GM18873 (cell line): ENCODE data around the gene ROBO1.
"Not testable (repeated sequence)": the region's sequence is repeated elsewhere in the genome, so short reads cannot be mapped to it uniquely, and the experiment has no call there.

Experiments used
- ATAC-seq: cut with Tn5 transposase; IDR thresholded peaks from one replicate; pipeline ENCODE4 v1.9.1; 2021; ENCODE audit warnings: mild to moderate bottlenecking, moderate library complexity, moderate number of reproducible peaks; ENCODE audit not compliant: unreplicated experiment, low FRiP score

Gene ROBO1

DNA sequence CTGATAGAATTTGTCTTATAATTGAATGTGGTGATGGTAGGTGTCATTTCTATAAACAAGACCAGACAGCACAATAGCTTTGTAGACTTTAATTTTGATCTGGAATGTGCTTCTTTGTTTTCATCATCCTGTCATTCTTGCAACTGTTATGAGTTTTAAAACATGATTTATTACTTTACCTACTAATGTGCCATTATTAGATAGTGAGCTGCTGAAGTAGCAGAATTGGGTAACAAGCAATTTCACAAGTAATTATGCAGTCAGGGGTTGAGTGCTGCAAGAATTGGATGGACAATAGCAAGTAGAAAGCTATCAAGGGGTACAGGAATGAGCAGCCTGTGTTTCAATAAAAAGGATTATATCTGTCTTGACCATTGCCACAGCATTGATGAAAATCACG, 975.6 kb downstream of the ROBO1 start:
- ATAC-seq, result no peak

DNA sequence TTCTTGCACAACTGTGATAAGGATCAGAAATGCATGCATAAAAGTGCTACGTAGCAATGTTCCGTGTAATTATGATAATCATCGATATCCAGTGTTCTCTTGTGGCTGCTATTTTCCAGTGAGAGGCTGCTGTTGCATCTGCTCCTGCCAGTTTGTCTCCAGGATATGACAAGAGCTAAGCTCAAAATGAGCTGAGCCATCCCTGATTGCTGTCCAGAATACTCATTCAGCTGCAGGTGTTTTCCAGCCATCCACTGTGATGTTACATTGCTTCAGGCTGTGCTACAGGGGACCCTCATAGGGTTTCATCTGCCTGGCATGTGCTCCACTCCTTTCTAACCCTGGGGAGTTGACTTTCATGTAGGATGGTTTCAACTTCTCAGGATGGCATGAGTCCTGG, 976.0 kb downstream of the ROBO1 start:
- ATAC-seq, result no peak

- ATAC-seq, result no peak
Observed at GRCh38 chr3:78788839-78789238, 979.0 kb downstream of the ROBO1 start.

DNA sequence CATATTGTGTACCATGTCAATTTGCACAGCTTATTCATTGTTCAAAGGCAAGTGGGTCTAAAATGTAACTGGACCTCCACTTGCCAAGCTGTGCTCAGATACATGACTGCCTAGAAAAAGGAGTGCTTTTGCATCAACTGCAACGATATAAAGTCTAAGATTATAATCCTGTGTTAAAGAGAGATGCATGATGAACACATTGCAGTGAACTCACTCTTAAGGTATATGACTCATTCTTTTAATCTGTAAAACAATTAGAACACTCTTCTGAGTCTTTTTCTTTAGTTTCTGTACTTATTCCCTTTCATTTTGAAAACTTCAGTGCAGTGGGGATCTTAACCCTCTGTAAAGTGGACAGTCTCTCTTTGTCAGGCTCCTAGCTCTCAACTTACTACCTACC, 982.8 kb downstream of the ROBO1 start:
- no peak for ATAC-seq

GRCh38 chr3:78781351-78781750, 986.4 kb downstream of the ROBO1 start:
- ATAC-seq, result no peak

- no peak for ATAC-seq
Observed at GRCh38 chr3:78765671-78766485, 1001.9 kb downstream of the ROBO1 start.

GRCh38 chr3:78764634-78765033, 1003.2 kb downstream of the ROBO1 start:
- no peak for ATAC-seq

- ATAC-seq, result no peak
Observed at GRCh38 chr3:78762121-78762520, 1005.7 kb downstream of the ROBO1 start.

DNA sequence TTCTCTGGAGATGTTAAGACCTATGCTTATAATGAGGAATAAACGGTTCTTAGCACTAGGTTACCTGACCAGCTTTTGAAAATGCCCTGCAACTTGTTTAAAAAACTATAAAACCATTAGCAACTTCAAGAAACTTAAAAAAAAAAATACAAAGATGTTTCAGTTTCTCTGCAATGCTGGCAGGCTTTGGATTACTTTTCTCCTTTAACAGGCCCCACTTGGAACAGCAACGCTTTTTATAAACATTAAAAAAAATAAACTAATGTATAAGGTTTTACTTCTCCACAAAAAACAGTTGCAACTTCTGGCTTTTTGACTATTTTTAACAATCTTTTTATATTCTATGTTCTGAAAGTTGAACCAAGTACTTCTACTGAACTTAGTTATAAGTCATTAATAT, 1006.7 kb downstream of the ROBO1 start:
- no peak for ATAC-seq

DNA sequence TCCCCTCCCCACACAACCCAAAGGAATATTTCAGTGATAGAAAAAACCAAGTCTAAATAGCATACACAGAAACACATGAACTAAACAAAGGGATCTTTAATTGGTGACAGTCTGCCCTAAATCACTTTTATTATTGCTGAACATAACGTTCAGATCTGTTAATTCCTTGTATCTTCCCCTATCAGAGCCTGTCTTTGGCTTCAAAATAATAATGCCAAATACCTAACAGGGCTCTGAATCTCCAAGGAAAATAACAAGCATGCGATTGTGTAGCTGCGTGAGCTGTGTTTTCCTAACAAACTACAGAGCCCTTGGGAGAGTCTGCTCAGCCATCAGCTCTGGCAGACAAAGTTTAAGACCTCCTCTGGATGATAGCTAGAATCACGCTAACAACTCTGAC, 1010.1 kb downstream of the ROBO1 start:
- ATAC-seq, result no peak

DNA sequence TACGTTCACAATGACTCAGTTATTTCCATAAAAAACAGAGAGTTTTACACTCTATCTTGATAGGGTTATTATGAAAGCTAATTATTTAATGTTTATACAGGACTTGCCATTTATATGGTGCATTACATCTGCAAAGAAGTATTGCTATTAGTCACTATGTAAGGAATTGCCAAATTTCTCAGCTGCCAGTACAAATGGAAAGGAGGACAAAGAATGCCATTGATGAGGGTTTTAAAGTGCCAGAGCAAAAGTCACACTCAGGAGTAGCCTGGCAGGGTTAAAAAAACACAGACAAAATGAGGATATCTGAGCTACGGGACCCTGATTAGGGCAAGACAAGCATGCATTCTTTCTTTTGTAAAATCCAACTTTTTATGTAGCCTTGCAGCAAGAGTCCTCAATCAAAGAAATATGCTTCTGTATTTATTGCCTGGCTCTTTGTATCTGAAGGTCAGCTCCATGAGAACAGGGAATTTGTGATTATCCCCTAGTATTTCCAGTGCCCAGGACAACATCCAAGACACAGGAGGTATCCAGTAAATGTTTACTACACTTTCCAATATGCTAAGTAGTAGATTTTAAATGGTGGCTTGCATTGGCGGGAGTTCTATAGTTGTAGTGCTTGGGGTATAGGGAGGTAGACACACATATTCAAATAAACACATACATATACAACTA, 1013.6 kb downstream of the ROBO1 start:
- ATAC-seq, result no peak

GRCh38 chr3:78751266-78751665, 1016.5 kb downstream of the ROBO1 start:
- ATAC-seq, result no peak

DNA sequence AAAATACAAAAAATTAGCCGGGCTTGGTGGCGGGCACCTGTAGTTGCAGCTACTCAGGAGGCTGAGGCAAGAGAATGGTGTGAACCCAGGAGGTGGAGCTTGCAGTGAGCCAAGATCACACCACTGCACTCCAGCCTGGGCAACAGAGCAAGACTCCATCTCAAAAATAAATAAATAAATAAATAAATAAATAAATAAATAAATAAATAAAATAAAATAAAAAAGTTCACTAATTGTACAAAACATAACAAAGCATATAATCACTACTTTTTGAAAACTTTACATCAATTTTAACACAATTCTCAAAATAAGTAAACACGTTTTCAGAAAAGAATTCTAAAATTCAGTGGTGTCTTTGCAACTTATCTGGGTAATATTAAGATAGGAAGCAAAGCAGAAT, 1017.5 kb downstream of the ROBO1 start:
- ATAC-seq, result not testable (repeated sequence)

DNA sequence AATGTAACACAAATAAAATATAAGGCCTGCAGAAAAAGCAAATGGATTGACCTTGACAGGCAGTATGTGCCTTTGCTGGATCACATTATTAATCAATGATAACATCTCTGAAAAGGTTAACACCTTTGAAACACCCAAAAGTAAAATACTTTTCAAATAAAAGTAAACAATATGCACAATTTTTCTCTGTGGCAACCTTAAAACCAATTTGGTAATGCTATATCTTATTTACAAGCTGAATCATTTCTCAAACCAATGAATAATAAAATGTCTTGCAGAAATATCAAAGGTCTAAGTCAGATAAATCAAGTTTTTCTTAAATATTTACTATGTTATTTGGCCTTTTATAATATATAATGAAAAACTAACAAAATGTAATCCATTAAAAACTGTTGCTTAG, 1018.7 kb downstream of the ROBO1 start:
- ATAC-seq, result no peak

GRCh38 chr3:78745847-78746246, 1022.0 kb downstream of the ROBO1 start:
- ATAC-seq, result no peak

DNA sequence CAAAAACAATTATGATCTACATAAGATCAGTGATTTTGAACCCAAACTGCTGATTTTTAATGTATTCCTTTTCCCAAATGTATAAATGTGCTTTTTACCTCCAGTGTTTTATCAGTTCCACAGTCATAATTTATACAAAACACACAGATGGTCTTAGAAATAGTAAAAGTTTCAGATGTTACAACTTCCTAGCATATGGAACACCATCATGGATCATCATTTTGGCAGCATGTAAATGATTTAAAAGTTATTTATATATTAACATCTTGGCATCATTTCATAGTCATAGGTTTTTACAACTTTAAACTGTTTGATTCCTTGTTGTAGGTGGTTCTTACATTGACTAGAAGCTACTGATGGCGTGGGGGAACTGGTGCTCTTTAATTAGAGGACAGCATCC, 1025.3 kb downstream of the ROBO1 start:
- ATAC-seq, result no peak

- ATAC-seq, result no peak
Observed at GRCh38 chr3:78742041-78742440, 1025.8 kb downstream of the ROBO1 start.

DNA sequence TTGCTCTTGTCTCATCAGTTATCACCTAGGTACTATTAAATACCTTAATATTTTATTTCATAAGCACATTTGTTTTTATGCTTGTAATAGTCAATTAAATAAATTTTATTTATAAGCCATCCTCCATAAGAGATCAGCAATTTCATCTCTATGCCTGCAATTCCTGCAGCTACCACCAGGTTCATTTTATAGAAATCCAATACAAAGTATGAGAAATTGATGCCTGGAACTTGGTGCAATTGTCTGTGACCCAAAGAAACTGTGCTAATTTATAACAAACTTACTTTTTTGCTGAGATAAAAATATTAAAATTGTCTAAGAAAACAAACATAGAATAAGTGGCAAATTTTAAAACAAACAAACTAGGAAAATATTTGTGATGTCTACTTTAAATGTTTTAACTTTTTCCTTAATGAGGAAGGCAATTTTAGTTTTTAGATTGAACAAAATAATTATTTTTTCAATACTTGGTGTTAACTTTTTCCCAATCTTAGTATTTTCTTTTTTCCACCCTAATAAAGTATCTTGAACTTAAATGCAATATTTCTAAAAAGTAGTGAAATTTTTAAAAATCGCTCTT, 1026.6 kb downstream of the ROBO1 start:
- ATAC-seq, result no peak

DNA sequence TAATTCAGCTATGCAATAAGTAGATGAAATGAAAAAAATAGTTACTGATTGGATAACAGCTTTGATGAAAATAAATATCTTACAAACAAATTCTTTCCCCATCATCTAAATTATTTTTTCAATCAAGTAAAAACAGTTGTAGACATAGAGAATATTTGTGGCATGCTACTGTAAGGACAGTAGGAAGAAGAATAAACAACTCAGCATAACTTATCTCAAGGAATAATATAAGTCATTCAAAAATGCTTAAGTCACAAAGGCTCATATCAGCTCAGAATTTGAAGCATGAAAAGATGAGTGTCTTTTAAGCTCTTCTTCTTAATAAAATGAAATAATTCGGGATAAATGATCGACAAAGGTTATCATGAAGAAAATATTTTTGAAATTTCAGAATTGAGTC, 1029.0 kb downstream of the ROBO1 start:
- no peak for ATAC-seq

DNA sequence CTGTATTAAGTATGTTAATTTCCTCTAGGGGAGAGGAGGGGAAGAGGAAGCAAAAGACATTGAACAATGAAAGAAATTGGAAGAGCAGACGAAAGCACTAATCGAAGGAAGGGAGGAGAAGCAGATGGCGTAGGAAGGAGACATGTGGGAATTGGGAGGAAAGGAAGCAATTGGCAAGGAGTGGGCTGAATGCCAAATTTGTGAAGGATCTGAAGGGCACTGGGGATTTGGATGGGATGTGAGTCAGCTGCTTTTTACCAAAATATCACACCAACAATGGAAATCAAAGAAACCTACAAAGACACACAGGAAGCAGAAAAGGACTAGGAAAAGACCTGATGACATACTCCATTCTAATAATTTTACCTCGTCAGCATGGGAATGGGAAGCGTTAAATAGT, 1029.8 kb downstream of the ROBO1 start:
- no peak for ATAC-seq

GRCh38 chr3:78736863-78737262, 1030.9 kb downstream of the ROBO1 start:
- no peak for ATAC-seq
